Bone marrow (tissue), 2 donors: Measurements from ENCODE around the gene TBX21.
"Not testable (repeated sequence)": the region's sequence is repeated elsewhere in the genome, so short reads cannot be mapped to it uniquely, and the experiment has no call there.

Experiments
- DNase-seq, 2 donors: peaks; one replicate each; lab custom pipeline; 2025; lab: John Stamatoyannopoulos, UW

Gene TBX21

DNA sequence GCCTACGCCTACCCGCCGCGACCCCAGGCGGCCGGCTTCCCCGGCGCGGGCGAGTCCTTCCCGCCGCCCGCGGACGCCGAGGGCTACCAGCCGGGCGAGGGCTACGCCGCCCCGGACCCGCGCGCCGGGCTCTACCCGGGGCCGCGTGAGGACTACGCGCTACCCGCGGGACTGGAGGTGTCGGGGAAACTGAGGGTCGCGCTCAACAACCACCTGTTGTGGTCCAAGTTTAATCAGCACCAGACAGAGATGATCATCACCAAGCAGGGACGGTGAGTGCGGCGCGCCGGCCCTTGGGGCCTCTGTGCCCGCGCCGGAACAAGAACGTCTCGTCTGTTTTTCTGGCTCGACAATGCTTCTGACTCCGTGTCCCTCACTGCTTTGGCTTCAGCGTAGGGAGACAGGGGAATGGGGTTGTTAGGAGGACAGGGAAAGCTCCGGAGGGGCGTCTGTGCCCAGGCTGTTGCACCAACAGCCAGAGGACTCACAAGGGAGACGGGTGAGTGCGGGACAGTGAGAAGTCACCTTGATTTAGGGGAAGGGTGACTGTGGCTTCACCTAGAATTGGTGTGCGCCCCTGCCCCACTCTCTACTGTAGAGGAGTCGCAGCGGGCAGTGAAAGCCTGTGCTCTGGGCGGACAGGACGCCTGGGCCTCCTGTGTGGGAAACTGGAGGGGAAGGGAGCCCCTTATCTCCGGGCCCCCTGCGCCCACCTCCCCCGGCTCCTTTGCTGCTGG lies 806 bp downstream of the TBX21 start:
- no peak for DNase-seq

DNA sequence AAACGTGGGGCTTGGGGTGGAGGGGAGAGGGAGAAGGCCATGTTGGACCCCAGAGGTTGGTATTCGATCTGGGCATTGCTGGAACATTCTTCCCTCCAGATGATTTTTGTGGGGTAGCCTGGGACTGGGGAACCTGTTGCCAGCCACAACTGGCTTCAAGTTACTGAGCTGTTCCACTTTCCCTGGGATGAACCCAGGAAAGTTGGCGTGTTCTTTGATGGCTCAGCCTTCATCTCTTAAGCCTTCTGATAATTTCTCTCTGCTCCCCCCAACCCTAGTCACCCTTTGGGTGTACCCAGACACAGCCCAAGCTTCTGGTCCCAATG lies 2.1 kb downstream of the TBX21 start:
- DNase-seq = no peak

DNA sequence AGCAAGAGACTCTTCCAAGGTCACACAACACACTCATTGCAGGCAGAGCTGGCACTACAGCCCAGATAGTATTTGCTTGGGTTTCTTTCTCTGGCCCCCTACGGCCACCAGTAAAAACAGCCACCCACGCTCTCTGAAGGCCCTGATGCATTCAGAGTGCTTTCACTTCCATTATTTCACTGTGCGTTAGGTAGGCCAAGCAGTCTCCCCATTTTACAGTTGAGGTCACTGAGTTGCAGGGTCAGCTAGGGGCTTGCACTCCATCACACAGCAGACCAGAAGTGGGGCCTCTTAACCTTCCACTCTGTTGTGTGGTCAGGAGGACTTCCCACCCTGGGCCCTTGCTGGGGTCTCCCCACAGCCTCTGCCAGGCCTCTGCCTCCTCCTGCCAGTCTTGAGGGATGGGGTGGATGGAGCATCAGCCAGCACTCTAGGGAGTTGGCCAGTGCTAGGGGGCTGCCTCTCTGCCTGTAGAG lies 2.5 kb downstream of the TBX21 start:
- no peak for DNase-seq

DNA sequence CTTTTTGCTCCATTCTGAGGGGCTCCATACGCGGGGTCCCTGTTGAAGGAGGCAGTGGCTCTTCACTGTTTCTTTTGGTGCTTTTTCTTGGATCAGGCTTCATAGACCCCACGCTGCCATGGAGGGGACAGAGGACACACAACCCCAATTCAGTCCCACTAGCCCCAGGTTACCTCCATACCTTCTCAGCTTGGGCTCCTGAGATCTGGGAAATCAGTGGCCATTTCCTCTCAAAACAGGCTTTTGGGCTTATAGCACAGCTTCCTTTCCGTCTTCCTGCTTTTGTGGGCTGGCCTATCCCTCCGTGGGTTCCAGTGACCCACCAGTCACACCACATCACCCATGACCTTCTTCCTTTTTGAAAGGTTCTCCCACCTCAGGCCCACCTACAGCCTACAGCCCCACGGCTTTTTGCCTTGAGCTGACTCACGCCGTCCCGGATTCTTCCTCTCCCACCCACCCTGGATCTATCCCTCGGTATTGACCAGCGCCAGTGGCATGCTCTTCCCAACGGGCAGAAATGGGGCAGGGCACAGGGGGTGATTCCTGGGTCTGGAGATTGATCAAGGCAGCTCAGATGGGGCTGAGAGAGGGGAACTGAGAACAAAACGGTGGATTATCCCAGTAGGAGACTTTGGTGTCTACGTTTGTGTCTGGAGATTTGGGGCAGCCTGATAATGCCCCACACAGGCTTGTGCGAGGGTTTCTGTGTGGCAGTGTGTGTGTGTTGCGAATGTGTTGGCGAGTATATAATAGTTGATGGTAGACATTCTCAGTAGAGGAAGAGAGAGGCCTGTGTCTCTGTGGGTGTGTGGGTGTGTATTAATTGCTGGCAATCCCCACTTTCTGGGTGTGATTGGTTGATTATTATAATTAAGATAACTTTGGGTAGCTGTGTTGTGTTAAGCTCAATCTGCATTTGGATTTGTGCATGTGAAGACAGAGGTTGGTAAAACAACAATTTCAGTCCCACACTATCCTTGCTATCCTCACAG lies 3.8 kb downstream of the TBX21 start:
- DNase-seq = no peak

DNA sequence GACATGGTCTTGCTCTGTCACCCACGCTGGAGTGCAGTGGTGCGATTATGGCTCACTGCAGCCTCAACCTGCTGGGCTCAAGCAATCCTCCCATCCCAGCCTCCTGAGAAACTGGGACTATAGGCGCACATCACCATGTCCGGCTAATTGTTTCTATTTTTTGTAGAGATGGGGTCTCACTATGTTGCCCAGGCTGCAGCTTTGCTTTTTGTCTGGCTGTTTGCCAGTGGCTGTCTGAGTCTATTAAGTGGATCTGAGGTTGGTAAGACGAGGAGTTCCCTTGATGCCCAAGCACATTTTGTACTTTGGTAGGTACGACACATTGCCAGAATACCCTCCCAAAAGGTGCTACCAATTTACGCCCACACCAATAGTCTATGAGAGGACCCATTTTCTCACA lies 5.1 kb downstream of the TBX21 start:
- DNase-seq = no peak

DNA sequence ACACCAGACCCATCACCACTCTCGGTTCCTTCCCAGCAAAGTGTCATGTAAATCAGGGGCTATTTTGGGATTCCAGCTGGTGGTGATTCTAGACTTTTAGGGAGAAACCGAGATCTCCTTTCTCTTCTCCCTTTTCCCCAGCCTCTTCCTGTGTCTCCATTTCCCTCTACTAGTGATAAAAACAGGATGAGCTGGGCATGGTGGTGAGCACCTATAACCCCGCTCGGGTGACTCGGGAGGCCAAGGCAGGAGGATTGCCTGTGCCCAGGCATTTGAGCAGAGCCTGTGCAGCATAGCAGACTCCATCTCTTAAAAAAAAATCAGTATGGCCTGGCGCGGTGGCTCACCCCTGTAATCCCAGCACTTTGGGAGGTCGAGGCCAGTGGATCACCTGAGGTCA lies 6.1 kb downstream of the TBX21 start:
- no peak for DNase-seq

DNA sequence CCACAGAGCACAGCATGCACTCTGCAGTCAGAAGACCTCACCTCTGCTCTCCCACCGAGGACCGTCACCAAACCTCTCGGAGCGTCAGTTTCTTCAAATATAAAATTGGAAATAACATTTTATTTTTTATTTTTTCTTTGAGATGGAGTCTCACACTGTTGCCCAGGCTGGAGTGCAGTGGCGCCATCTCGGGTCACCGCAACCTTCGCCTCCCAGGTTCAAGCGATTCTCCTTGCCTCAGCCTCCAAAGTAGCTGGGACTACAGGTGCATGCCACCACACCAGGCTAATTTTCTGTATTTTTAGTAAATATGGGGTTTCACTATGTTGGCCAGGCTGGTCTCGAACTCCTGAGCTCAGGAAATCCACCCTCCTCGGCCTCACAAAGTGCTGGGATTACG lies 6.9 kb downstream of the TBX21 start:
- DNase-seq = not testable (repeated sequence)

DNA sequence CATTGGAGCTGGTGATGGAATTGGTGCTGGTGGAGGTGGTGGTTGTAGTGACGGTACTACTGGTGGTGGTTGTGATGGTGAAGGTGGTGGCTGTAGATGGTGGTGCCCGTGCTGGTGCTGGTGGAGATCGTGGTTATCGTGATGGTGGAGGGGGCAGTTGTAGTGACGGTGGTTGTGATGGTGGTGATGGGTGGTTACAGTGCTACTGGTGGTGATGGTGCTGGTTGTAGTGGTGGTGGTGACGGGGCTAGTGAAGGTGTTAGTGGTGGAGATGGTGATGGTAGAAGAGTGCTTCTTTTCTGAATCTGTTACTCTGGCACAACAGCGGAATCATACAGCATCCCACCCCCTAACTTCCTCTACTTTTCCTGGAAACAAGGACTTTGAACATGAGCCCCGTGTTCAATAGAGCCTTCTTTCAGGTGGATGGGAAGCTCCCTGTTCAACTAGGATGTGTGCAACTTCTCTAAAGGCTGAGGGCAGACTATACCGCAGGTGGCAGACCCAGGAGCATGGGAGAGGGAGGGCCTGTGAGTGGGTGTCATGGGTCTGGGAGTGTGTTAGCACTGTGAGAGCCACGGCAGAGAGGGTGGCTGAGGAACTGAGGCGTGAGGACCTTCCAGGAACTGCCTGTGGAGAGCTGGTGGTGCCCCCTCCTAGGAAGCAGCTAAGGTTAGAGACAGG lies 8.2 kb downstream of the TBX21 start:
- no peak for DNase-seq

DNA sequence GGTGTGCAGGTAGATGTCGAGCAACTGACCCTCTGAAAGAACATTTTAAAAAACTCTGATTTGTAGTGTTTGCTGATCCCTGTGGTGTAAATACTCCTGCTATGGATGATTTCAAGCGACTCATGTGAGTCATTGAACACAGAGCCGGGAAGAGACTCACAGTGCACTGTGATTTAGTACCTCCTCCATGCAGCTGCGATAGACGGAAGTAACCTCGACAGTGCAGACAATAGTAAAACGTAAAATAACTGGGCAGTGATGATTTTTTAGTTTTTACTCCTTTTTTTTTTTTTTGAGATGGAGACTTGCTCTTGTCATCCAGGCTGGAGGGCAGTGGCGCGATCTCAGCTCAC lies 8.7 kb downstream of the TBX21 start:
- DNase-seq = no peak

DNA sequence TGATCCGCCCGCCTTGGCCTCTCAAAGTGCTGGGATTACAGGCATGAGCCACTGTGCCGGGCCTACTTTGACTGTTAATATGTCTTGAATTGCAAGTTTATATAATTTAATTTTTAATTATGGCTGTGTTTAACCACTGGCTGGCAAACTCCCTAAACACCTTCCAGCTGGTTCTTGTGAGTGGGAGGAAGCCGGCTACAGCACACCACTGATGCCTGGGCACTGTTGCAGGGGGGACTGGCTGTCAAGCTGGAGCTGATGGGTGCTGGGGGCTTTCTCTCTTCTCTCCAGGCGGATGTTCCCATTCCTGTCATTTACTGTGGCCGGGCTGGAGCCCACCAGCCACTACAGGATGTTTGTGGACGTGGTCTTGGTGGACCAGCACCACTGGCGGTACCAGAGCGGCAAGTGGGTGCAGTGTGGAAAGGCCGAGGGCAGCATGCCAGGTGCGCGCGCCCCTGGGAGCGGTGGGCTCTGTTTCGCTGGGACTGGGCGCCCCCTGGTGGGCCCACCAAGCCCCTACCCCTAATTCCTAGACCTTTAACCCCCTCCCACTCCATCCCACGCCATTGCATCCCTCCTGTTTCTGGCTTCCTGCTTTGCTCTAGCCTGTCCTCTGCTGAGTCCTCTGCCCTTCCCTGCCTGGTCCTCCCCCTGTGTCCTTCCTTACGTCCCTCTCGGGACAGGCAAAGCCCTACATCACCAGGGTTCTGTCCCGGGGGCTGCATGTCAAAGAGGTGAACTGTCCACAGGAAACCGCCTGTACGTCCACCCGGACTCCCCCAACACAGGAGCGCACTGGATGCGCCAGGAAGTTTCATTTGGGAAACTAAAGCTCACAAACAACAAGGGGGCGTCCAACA lies 9.5 kb downstream of the TBX21 start:
- peak in 1 of 2 donors; percentile 29 for DNase-seq

DNA sequence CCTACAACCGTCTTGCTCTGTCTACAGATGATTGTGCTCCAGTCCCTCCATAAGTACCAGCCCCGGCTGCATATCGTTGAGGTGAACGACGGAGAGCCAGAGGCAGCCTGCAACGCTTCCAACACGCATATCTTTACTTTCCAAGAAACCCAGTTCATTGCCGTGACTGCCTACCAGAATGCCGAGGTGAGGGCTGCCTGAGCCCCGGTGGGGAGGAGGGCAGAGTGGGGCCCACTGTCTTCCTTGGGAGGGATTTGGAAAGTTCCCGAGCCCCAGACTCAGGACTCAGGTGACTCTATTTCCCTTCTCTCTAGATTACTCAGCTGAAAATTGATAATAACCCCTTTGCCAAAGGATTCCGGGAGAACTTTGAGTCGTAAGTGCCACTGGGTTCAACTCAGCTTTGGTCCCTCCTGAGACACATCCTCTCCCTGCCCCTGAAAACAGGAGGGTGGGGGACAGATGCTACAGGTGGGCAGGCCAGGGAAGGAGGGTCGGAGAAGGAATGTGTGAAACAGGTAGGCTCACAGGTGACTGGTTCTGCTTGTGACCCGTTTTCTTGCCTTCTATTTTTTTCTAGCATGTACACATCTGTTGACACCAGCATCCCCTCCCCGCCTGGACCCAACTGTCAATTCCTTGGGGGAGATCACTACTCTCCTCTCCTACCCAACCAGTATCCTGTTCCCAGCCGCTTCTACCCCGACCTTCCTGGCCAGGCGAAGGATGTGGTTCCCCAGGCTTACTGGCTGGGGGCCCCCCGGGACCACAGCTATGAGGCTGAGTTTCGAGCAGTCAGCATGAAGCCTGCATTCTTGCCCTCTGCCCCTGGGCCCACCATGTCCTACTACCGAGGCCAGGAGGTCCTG lies 11.4 kb downstream of the TBX21 start:
- DNase-seq = no peak

DNA sequence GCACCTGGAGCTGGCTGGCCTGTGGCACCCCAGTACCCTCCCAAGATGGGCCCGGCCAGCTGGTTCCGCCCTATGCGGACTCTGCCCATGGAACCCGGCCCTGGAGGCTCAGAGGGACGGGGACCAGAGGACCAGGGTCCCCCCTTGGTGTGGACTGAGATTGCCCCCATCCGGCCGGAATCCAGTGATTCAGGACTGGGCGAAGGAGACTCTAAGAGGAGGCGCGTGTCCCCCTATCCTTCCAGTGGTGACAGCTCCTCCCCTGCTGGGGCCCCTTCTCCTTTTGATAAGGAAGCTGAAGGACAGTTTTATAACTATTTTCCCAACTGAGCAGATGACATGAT lies 12.0 kb downstream of the TBX21 start:
- no peak for DNase-seq

DNA sequence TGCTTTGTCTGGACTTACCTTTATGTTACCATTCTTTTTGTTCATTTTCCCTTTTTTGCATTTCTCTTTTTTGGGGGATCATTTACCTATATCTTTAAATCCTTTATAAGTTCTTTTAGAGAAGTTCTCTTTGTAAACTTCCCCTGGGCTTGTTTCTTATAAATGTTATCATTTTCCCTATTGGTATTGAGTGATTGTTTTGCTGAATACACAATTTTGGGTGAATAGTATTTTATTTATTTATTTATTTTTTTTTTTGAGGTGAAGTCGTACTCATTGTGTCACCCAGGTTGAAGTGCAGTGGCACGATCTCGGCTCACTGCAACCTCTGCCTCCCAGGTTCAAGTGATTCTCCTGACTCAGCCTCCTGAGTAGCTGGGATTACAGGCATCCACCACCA lies 18.4 kb downstream of the TBX21 start:
- no peak for DNase-seq

DNA sequence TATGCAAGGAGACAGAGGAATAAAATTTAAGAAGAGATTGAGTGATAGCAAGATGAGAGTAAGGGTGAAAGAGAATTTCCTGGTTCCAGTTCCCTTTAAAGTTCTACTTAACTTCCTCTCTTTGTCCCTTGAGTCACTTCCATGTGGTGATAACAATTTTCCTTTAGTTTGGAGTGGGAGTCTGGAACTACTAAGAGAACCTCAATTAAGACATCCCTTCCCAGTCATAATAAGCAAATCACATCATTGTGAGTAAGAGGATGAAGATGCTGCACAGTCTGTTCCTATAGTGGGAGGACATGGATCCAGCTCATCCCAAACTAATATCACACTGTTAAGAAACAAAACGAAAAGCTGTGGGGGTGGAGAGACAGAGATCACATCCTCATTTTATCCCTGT lies 24.4 kb downstream of the TBX21 start:
- DNase-seq = no peak

DNA sequence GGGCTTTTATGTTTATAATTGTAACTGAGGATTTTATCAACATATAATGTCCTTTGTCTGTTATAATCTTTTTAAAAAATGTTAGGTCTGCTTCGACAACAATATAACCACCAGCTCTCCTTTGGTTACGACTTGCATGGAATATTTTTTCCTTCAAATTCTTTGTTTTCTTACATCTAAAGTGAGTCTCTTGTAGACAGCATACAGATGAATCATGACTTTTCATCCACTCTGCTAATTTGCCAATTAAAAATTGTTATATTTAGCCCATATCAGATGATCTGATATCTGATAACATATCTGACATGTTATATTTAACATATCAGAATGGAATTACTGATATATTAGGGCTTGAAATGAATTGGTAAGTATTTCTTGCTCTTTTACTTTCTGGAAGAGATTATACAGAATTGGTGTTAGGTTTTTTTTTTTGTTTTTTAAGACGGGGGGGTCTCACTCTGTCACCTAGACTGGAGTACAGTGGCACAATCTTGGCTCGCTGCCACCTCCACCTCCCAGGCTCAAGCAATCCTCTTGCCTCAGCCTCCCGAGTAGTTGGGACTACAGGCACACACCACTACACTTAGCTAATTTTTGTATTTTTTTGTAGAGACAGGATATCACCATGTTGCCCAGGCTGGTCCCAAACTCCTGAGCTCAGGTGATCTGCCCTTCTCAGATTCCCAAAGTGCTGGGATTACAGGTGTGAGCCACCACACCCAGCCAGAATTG lies 27.5 kb downstream of the TBX21 start:
- no peak for DNase-seq

DNA sequence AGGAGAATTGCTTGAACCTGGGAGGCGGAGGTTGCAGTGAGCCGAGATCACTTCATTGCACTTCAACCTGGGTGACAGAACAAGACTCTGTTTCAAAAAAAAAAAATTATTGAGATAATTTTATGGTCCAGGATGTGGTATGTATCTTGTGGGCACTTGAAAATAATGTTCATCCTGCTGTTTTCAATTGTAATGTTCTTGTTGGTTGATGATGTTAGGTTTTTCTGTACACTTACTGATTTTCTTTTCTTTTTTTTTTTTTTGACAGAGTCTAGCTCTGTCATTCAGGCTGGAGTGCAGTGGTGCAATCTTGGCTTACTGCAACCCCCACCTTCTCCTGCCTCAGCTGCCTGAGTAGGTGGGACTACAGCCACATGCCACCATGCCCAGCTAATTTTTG lies 29.7 kb downstream of the TBX21 start:
- no peak for DNase-seq

DNA sequence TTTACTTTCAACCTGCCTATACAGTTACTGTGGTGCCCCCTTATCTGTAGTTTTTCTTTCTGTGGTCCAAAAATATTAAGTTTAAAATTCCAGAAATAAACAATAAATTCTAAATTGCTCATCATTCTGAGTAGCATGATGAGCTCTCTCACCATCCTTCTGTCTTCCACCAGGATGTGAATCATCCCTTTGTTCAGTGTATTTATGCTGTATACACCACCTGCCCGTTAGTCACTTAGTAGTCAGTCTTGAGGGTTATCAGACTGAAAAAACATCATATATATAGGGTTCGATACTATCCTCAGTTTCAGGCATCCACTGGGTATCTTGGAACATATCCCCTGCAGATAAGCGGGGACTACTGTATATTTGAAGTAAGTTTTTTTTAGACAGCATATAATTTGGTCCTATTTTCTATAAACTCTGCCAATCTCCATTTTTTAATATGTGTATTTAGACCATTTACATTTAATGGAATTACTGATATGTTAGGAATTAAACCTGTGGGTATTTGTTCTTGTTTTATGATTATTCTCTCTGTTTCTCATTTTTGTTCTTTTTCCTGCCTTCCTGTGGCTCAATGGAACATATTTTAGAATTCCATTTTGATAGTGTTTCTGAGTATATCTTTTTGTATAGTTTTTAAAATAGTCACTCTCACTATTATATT lies 31.0 kb downstream of the TBX21 start:
- DNase-seq = no peak

DNA sequence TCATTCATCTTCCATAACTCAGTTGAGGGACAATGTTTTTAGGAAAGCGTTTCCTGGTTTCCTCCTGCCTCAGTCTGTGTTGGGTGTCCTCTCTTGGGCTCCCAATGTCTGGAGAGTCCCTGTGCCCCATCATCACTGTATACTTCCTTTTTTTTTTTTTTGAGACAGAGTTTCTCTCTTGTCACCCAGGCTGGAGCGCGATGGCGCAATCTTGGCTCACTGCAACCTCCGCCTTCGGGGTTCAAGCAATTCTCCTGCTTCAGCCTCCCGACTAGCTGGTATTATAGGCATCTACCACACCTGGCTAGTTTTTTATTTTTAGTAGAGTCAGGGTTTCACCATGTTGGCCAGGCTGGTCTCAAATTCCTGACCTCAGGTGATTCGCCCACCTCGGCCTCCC lies 40.6 kb downstream of the TBX21 start:
- peak in 1 of 2 donors; percentile 14 for DNase-seq

DNA sequence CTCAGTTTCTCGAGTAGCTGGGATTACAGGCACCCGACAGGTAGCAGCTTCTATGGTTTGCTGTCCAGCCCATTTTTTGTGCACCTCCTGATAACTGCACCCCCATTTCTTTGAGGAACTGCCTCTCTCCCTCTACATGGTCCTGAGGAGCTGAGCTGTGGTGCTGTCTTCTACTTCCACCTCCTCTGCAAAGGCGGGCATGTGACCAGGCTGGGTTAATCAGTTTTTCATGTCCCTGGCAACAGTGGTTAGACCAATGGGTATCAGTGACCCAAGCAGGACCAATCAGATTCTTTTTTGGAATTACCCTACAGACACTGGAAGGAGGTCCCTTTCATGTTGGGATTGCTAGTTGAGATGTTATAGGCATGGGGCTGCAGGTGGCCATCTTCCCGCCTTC lies 41.3 kb downstream of the TBX21 start:
- DNase-seq = no peak
